HepG2 (cell line): ENCODE measurements around the gene RERE.

Experiments
- FOSL1 ChIP-seq: sonication (generic); formaldehyde crosslinking; IDR thresholded peaks from 2 replicates; pipeline ENCODE4 v1.9.0; 2021; ENCODE audit warnings: missing genetic modification reagents, borderline replicate concordance
- ONECUT2 ChIP-seq: sonication (generic); formaldehyde crosslinking; IDR thresholded peaks from 2 replicates; pipeline ENCODE4 v1.4.0; 2020; ENCODE audit warnings: missing genetic modification reagents
- PCBP1 ChIP-seq: fragments of 200-400 bp; formaldehyde crosslinking; IDR thresholded peaks from 2 replicates; pipeline ENCODE4 v1.6.1; 2017; ENCODE audit warnings: mild to moderate bottlenecking, low read depth, low read length, borderline replicate concordance
- POLR2A ChIP-seq, 2 experiments: IDR thresholded peaks; 2 replicates each; pipeline ENCODE4 v1.6.1; 2011; ENCODE audit warnings: low read depth in 2 of 2, low read length in 2 of 2, mild to moderate bottlenecking in 1 of 2, moderate library complexity in 1 of 2; ENCODE audit not compliant: insufficient read depth in 1 of 2

DNA sequence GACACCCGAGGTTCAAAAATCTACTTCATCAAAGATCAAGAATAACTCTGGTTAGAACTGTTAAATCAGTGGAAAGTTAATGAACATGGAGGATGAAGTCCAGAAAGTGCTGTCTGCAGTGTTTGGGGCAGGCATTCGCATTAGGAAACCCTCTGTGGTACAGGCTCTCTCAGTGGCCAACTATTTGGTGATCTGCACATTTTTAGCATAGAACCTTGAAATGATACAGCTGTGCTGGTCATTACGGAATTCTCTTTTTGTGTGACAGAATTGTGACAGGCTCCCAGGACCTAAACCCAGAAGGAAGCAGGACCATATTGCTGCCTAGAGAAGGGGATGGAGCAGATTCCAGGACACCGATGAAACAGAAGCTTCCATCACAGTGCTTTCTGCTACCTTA, 410.5 kb downstream of the RERE start:
- TF ChIP-seq ONECUT2 (no peak), POLR2A (IDR thresholded peaks at IDR 0.05; ENCODE audit: insufficient read depth in 1 of 2, low read depth in 2 of 2, low read length in 2 of 2) (no peak), PCBP1 (no peak), FOSL1 (CRISPR knock-in tag) (no peak)
